HG02759 (cell line): ENCODE results near the gene ELF5.
A peak's percentile ranks its signal among the peaks of the same experiment; 100 is the strongest.

Experiments
- ATAC-seq: cut with Tn5 transposase; IDR thresholded peaks from one replicate; pipeline ENCODE4 v1.9.1; 2021; ENCODE audit warnings: mild to moderate bottlenecking, moderate library complexity; ENCODE audit not compliant: unreplicated experiment

The ELF5 gene

GRCh38 chr11:34493926-34494595, 19.5 kb downstream of the ELF5 start:
- ATAC-seq = no peak

- ATAC-seq = no peak
These were observed 20.1 kb downstream of the ELF5 start for GRCh38 chr11:34493468-34493867.

GRCh38 chr11:34492806-34493414, 20.7 kb downstream of the ELF5 start:
- ATAC-seq = no peak

- ATAC-seq = no peak
These were observed 23.3 kb downstream of the ELF5 start for GRCh38 chr11:34490304-34490703.

- peak; percentile 52 for ATAC-seq
These were observed 24.6 kb downstream of the ELF5 start for GRCh38 chr11:34488855-34489557.

- ATAC-seq = no peak
These were observed 26.2 kb downstream of the ELF5 start for GRCh38 chr11:34487430-34487829.

- ATAC-seq = no peak
These were observed 30.3 kb downstream of the ELF5 start for GRCh38 chr11:34483106-34483874.

GRCh38 chr11:34481307-34481706, 32.3 kb downstream of the ELF5 start:
- no peak for ATAC-seq

GRCh38 chr11:34480314-34480713, 33.3 kb downstream of the ELF5 start:
- no peak for ATAC-seq

- no peak for ATAC-seq
These were observed 34.5 kb downstream of the ELF5 start for GRCh38 chr11:34478845-34479663.

GRCh38 chr11:34476849-34477248, 36.7 kb downstream of the ELF5 start:
- no peak for ATAC-seq

- no peak for ATAC-seq
These were observed 37.9 kb downstream of the ELF5 start for GRCh38 chr11:34475656-34476055.

GRCh38 chr11:34473603-34474169, 39.9 kb downstream of the ELF5 start:
- ATAC-seq = no peak

- no peak for ATAC-seq
These were observed 45.3 kb downstream of the ELF5 start for GRCh38 chr11:34468209-34468841.

GRCh38 chr11:34466802-34467488, 46.6 kb downstream of the ELF5 start:
- ATAC-seq = no peak

- ATAC-seq = no peak
These were observed 49.0 kb downstream of the ELF5 start for GRCh38 chr11:34464591-34465051.

- ATAC-seq = no peak
These were observed 52.4 kb downstream of the ELF5 start for GRCh38 chr11:34461215-34461614.

GRCh38 chr11:34460278-34460677, 53.3 kb downstream of the ELF5 start:
- no peak for ATAC-seq

- no peak for ATAC-seq
These were observed 54.0 kb downstream of the ELF5 start for GRCh38 chr11:34459507-34460162.
